T-helper 1 cell treated with Interleukin-12 subunit alpha and Interleukin-12 subunit beta and Interleukin-4 antibody, amounts not matched to agents 30 μg/mL and 1 μg/mL, for 36 hours (primary cell): Measurements from ENCODE around the gene TLE4.
"Not testable (repeated sequence)": the region's sequence is repeated elsewhere in the genome, so short reads cannot be mapped to it uniquely, and the experiment has no call there.

ENCODE experiments used
- H3K27ac Mint-ChIP-seq: one replicate; pipeline ENCODE4 v1.8.0; 2021; ENCODE audit warnings: mild to moderate bottlenecking, mixed read lengths
- H3K27me3 Mint-ChIP-seq: one replicate; pipeline ENCODE4 v1.8.0; 2021; ENCODE audit warnings: low read depth, mixed read lengths
- H3K36me3 Mint-ChIP-seq: one replicate; pipeline ENCODE4 v1.8.0; 2021; ENCODE audit warnings: low read depth, mixed read lengths
- H3K4me1 Mint-ChIP-seq: one replicate; pipeline ENCODE4 v1.8.0; 2021; ENCODE audit warnings: low read depth, mixed read lengths
- H3K4me3 Mint-ChIP-seq: one replicate; pipeline ENCODE4 v1.8.0; 2021; ENCODE audit warnings: mild to moderate bottlenecking, moderate library complexity, mixed read lengths
- H3K9me3 Mint-ChIP-seq: one replicate; pipeline ENCODE4 v1.8.0; 2021; ENCODE audit warnings: mixed read lengths

The TLE4 gene

DNA sequence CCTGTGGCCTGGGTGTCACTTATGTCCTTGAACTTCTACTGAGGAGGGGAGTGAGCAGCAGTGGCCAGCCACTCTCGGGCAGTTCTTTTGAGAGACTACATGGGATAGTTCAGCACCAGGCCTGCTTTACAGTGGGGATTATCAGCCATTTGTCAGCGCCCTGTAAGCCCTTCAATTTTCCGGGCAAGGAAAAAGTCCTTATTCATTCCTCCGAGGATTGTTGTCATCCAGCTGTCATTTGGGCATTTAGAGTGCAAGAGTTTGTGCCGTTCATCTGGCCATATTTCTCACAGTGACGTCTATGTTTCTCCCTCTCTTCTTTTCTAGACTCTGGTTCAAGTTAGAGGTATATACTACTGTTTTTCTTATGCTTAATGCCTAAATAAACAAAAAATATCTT lies 172.8 kb downstream of the TLE4 start:
- H3K4me3 Mint-ChIP-seq = no peak overlapping the region
- H3K27me3 Mint-ChIP-seq = peaks cover 13% of the 10 kb centered on the region
- peaks cover 4% of the 10 kb centered on the region for H3K9me3 Mint-ChIP-seq
- H3K36me3 Mint-ChIP-seq = peaks cover 2% of the 10 kb centered on the region
- no peaks in the 10 kb centered on the region for H3K4me1 Mint-ChIP-seq
- no peak overlapping the region for H3K27ac Mint-ChIP-seq

DNA sequence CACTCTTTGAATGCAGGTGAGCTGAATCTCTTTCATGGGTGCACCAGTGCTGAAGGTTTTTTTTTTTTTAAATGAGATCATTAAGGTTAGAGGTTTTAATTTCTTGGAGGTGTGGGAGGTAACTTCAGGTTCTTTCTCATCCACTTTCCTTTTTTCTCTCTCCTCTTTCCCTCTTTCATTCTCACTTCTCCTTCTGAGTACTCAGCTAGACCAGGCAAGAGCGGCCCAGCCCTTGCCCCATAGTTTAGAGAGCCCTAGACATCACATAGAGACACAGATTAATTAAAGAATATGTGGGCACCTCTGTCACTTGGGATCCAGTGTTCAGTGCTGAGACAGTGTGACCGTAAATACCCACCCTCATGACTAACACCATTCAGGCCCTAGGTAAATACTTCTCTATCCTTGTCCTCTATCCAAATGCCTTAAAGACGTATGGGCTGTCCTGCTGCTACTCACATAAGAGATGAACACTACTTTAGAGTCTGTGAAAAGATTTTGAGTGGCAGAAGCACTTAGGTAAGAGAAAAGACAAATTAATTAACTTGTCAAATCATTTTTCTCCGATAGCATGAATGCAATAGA lies 174.1 kb downstream of the TLE4 start:
- H3K4me3 Mint-ChIP-seq = no peak overlapping the region
- H3K9me3 Mint-ChIP-seq = peaks cover 4% of the 10 kb centered on the region
- peaks cover 13% of the 10 kb centered on the region for H3K27me3 Mint-ChIP-seq
- H3K27ac Mint-ChIP-seq = no peak overlapping the region
- H3K4me1 Mint-ChIP-seq = no peaks in the 10 kb centered on the region
- peaks cover 2% of the 10 kb centered on the region for H3K36me3 Mint-ChIP-seq

DNA sequence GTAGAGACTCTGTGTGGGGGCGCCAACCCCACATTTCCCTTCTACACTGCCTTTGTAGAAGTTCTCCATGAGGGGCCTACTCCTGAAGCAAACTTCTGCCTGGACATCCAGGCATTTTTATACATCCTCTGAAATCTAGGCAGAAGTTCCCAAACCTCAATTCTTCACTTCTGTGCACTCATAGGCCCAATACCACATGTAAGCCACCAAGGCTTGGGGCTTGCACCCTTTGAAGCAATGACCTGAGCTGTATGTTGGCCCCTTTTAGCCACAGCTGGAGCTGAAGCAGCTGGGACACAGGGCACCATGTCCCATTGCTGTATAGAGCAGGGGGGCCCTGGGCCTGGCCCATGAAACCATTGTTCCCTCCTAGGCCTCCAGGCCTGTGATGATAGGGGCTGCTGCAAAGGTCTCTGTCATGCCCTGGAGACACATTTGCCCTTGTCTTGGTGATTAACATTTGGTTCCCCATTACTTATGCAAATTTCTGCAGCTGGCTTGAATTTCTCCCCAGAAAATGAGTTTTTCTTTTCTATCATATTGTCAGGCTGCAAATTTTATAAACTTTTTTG lies 180.2 kb downstream of the TLE4 start:
- not testable (repeated sequence) for H3K36me3 Mint-ChIP-seq, H3K27ac Mint-ChIP-seq, H3K9me3 Mint-ChIP-seq, H3K27me3 Mint-ChIP-seq, H3K4me3 Mint-ChIP-seq, H3K4me1 Mint-ChIP-seq

DNA sequence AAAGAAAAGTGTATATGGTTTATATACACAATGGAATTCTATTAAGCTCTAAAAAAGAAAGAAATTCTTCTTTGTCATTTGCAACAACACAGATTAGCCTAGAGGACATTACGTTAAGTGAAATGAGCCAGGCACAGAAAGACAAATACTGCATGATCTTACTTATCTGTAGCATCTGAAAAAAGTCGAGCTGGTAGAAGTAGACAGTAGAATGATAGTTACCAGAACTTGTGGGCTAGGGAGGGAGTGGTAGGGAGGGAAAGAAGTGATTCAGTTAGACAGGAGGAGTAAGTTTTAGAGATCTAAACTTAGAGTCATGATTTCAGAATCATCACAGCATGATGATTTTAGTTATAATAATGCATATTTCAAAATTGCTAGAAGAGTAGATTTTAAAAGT lies 184.6 kb downstream of the TLE4 start:
- no peaks in the 10 kb centered on the region for H3K9me3 Mint-ChIP-seq
- no peaks in the 10 kb centered on the region for H3K36me3 Mint-ChIP-seq
- no peak overlapping the region for H3K27ac Mint-ChIP-seq
- H3K27me3 Mint-ChIP-seq = no peaks in the 10 kb centered on the region
- peaks cover 6% of the 10 kb centered on the region for H3K4me1 Mint-ChIP-seq
- no peak overlapping the region for H3K4me3 Mint-ChIP-seq

DNA sequence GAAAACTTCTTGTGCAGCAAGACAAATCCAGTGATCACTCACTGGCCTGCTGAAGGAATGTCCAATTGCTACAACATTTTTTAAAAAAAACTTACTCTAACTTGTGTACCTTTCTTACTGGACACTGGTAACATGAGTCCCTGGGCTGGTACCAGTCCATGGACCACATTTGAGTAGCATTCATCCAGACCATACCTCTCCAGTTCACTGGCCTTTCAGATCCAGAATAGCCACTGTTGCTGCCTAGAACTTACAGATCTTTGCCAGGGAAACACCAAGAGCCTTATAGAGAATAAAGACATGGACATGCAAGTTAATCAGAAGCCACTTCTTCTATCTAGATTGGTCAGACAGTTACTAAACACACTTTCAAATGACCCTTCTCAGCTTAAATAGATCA lies 185.3 kb downstream of the TLE4 start:
- H3K4me1 Mint-ChIP-seq = peaks cover 6% of the 10 kb centered on the region
- H3K36me3 Mint-ChIP-seq = no peaks in the 10 kb centered on the region
- H3K27me3 Mint-ChIP-seq = no peaks in the 10 kb centered on the region
- H3K27ac Mint-ChIP-seq = no peak overlapping the region
- H3K4me3 Mint-ChIP-seq = no peak overlapping the region
- H3K9me3 Mint-ChIP-seq = no peaks in the 10 kb centered on the region

DNA sequence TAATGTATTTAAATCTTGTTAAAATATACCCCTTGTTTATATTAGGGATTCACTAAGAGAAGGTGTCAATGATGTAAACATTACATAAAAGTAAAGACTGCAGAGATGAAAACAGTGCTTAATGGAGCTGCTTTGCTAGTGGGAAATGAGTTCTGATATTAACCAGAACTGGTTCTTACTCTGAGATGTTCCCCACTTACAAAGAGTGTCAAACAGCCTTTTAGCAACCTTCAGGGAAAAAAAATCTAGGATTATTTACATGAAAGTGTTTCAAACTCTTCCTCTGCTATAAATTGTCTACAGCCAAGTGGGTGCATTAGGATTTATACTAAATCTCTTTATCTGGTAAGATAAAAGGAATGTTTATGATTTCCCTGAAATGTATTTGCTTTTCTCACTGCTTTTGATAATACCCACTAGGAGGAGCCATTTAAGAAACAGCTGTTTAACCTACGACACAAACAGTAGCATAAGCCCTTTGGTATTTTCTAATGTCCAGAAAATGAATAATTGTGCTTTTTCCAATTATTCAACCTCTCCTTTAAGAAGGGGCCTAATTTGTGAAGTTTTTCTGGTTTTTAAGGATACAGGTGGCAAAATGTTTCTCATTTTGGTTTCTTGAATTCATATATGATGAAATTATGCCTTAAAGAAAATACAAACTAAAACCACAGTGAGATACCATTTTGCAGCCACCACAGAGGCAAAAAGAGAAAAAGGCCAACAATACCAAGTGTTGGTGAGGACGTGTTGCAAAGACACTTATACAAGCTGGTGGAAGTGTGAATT lies 186.3 kb downstream of the TLE4 start:
- Mint-ChIP-seq H3K27me3 (no peaks in the 10 kb centered on the region), H3K4me3 (no peak overlapping the region), H3K4me1 (peaks cover 6% of the 10 kb centered on the region), H3K27ac (no peak overlapping the region), H3K9me3 (no peaks in the 10 kb centered on the region), H3K36me3 (no peaks in the 10 kb centered on the region)

DNA sequence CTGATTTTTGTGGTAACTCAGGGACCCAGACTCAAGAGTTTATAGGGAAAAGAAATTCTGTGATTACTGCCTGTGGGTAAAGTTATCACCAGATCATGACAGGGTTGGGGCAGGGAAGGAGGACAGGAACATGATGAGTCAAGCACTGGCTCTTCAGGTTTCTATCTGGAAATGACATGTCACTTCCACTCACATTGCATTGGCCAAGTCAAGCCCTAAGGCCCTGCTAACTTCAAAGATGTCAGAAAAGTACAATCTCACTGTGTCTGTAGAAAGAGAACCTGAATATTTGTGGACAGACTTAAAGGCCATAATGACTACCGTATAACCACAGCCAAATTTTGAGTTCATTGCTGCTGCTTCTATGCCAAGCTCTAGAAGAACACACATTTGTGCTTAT lies 187.7 kb downstream of the TLE4 start:
- Mint-ChIP-seq H3K9me3 (no peaks in the 10 kb centered on the region), H3K27me3 (no peaks in the 10 kb centered on the region), H3K27ac (no peak overlapping the region), H3K4me3 (no peak overlapping the region), H3K36me3 (no peaks in the 10 kb centered on the region), H3K4me1 (peaks cover 6% of the 10 kb centered on the region)

DNA sequence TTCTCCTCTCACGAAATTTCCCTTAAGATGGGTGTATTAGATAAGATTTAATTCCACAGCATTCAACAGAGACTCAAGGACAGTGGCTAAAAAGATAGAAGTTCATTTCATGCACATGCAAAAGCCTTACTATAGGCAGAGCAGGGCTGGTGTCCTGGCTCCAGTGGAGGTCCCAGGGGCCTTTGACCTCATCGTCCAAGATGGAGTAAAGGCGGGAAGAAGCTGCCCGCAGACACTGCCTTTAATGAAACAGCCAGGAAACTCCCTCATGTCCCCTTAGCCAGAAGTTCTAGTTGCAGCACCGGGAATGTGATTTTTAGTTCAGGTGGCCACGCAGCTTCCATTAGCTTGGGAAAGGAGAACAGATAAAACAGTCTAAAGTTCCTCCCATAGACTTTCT lies 190.3 kb downstream of the TLE4 start:
- Mint-ChIP-seq H3K36me3 (no peaks in the 10 kb centered on the region), H3K4me3 (no peak overlapping the region), H3K9me3 (no peaks in the 10 kb centered on the region), H3K4me1 (peaks cover 6% of the 10 kb centered on the region), H3K27ac (no peak overlapping the region), H3K27me3 (no peaks in the 10 kb centered on the region)

DNA sequence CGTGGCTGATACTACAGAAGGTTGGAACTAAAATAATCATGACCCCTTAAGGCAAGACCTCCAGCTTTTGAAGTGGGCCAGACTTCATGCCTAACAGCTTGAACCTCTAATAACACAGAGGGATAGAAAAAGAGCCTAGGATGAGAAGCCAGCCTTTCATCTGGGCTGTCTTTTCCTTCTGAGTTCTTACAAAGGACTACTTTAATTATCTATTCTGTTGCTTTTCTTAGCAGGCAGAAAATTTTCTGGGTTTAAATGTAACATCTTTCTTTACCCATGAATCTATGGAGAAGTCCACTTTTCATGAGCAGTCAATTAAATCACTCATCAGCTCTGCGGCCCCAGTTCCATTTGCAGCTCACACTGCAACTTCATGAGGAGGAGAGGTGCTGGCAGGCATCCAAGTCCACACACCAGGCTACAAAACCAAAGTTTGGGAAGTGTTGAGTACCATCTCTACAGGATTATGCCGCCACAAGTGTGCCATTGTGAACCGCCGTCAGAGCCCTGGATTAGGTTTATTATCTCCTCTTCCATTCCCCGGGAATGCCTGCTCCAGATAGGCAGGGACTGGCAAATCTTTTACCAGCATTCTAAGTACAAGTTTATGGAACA lies 192.0 kb downstream of the TLE4 start:
- H3K27me3 Mint-ChIP-seq = no peaks in the 10 kb centered on the region
- H3K4me1 Mint-ChIP-seq = peaks cover 6% of the 10 kb centered on the region

DNA sequence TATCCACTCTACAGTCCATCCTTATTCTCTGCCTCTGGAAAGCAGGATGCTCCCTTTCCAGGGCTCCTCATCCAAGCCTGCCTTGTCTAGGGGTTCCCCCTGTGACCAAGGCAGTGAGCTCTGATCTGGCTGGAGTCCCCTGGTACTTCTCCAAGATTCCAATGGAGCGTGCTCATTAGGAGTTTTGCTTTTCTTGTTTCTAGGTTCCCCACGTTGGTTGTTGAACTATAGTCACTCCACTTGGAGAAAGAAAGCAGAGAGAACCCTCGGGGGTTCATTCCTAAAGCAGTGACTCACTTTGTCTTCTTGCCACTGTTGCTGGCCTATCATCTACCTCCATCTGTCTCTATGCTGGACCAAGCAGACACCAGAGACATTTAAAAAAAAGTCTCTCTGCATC lies 192.6 kb downstream of the TLE4 start:
- Mint-ChIP-seq H3K36me3 (no peaks in the 10 kb centered on the region), H3K27me3 (no peaks in the 10 kb centered on the region), H3K4me3 (no peak overlapping the region), H3K4me1 (peaks cover 4% of the 10 kb centered on the region), H3K9me3 (no peaks in the 10 kb centered on the region), H3K27ac (no peak overlapping the region)

More for the DNA sequence above, 192.0 kb downstream of the TLE4 start:
- Mint-ChIP-seq H3K27ac (no peak overlapping the region), H3K4me3 (no peak overlapping the region), H3K9me3 (no peaks in the 10 kb centered on the region), H3K36me3 (no peaks in the 10 kb centered on the region)

DNA sequence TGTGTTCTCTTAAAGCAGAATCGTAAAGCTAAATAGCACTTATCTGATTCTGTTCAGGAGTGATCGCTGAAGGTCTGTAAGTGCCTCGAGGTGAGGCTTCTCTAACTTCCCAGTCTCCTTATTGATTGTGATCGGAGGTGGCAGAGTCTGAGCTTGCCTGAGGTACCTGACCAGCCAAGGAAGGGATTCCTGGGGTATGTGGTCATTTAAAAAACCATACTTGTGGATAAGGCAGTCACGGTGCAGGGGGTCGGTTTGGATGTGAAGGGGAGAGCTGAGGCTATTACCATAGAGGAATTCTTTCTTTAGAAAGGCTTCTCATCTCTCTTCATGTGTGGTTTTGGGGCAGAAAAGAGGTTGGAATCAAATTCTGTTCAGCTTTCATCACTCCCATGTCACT lies 193.7 kb downstream of the TLE4 start:
- Mint-ChIP-seq H3K27me3 (no peaks in the 10 kb centered on the region), H3K4me1 (no peaks in the 10 kb centered on the region), H3K27ac (no peak overlapping the region), H3K9me3 (no peaks in the 10 kb centered on the region), H3K4me3 (no peak overlapping the region), H3K36me3 (no peaks in the 10 kb centered on the region)

DNA sequence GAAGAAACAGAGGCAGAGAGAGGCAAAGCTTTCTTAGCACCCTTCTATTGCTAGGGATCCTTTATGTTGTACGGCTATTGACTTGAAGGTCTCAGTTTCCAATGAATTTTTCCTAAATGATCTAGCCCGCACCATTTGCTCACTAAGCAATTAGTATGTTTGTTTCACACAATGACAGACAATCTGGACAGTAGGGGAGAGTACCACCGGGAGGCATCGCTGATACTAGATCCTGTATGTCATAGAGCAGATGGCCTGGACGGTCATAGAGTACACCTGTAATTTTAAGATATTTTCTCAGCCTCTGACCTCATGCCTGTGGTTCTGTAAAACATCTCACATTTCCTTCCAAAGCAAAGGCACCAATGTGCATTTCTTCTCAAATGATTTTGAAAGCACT lies 194.3 kb downstream of the TLE4 start:
- no peaks in the 10 kb centered on the region for H3K27me3 Mint-ChIP-seq
- H3K4me3 Mint-ChIP-seq = no peak overlapping the region
- no peaks in the 10 kb centered on the region for H3K36me3 Mint-ChIP-seq
- H3K9me3 Mint-ChIP-seq = no peaks in the 10 kb centered on the region
- no peak overlapping the region for H3K27ac Mint-ChIP-seq
- H3K4me1 Mint-ChIP-seq = no peaks in the 10 kb centered on the region

DNA sequence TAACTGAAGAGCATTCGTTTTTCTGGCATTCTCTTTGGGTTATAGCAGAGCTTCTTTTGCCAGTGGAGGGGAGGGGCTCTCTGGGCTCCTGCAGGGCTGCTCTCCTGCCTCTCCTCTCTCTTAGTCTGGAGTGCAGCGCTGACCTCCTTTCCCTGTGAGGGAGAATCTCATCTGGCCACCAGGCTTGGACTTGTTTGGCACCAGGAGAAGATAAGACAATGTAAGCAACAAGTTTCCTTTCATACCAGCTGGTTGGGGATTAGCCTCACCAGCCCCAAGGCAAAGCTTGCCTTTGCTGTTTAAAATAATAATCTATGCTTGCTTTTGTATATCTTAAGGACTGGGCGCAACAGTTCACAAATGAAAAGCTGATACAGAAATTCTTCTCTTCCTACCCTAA lies 196.4 kb downstream of the TLE4 start:
- no peak overlapping the region for H3K27ac Mint-ChIP-seq
- no peaks in the 10 kb centered on the region for H3K9me3 Mint-ChIP-seq
- H3K4me3 Mint-ChIP-seq = no peak overlapping the region
- H3K4me1 Mint-ChIP-seq = no peaks in the 10 kb centered on the region
- no peaks in the 10 kb centered on the region for H3K36me3 Mint-ChIP-seq
- H3K27me3 Mint-ChIP-seq = peaks cover 5% of the 10 kb centered on the region

DNA sequence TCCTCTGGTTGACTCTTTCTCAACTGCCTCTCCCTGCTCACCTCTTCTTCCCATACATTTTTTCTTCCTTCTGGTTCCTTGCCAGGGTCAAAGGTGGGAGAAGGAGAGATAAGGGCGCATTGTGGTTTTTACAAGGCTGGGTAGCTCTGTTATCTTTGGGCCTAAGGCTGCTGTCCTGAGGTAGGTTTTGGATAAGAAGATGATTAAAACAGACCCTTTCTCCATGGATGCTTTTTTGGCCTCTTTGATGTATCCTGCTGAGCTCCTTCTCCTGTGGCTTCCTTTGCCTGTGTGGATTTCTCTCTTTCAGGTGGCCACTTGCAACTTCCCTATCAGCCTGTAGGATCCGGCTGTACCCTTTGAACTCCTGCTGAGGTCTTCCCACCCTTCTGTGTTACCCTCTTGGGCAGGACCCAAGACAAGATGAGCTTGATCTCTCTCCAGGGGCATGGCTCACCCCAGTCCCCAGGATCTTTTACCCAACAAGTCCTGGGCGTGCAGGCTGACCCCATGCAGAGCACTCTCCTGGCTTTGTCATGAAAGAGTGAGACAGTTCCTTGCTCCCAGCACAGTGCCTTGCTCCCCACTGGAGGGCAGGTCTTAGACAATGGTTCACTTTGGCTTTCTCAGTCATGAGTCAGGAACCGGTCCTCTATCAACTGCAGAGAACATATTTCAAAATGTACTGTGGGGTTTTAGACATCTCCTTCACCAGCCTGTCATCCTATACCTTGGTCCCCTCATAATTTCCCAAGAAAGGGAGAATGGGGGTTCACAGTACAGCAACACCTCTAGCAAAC lies 197.9 kb downstream of the TLE4 start:
- no peak overlapping the region for H3K4me3 Mint-ChIP-seq

More for the DNA sequence above, 197.9 kb downstream of the TLE4 start:
- no peaks in the 10 kb centered on the region for H3K9me3 Mint-ChIP-seq
- no peaks in the 10 kb centered on the region for H3K4me1 Mint-ChIP-seq
- H3K36me3 Mint-ChIP-seq = no peaks in the 10 kb centered on the region
- no peak overlapping the region for H3K27ac Mint-ChIP-seq
- peaks cover 10% of the 10 kb centered on the region for H3K27me3 Mint-ChIP-seq
